ENCODE data around the gene PLCG1.
A peak's percentile ranks its signal among the peaks of the same experiment; 100 is the strongest.

The PLCG1 gene

DNA sequence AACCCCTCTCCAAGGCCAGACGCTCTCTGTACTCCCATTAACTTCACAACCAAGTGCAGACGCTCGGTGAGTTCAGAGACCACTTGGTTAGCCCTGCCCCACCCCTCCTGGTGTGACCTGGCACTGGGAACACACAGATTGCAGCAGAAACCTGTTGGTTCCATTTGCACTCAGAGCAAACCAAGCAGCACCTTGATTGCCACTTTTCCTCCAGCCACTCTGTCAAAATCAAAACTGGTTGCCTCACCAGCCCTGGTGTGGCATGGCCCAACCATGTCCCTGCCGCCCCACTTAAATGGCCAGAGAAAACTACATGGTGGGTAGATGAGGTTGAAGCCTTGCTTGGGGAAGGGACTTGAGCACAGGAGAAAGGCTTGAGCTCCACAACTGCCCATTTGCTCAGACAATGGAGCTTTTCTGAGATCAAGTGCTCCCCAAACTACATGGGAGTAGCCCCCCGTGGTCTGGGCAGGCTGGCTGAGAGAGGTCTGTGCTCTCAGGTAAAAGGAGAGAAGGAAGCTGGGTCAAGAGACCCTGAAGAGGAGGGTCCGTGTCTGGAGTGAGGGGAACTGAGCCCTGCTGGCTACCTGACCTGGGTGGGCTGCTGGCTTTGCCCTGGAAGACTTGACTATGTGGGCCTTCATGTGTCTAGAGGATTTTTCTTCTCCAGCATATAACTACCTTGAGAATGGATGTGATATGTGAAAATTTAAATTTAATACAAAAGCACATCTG, 43.4 kb downstream of the PLCG1 start:
- DNase-seq (ENCODE audit: low spot score): no peak

GRCh38 chr20:41181567-41181966, 44.2 kb downstream of the PLCG1 start:
- DNase-seq (ENCODE audit: low spot score): no peak

- DNase-seq (ENCODE audit: low spot score): no peak
Observed at GRCh38 chr20:41182296-41183212, 45.2 kb downstream of the PLCG1 start.

DNA sequence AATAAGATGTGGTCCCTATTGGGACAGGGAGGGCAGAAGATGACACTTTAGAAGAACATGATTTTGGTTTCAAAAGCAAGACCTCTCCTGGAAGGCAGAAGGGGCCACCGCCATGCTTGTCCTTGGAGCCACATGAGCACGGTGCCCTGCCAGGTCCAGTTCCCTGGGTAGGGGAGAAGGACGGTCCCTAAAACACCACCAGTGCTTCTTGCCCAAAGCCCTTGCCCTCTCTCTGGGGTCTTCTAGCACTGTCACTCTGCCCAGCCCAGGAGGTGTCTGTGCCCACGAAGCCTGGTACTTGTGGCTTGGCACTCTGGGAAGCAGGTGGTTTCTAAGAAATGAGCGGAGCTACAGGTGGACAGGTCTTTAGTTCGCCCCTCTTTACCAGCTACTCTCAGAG, 46.0 kb downstream of the PLCG1 start:
- no peak for DNase-seq (ENCODE audit: low spot score)

DNA sequence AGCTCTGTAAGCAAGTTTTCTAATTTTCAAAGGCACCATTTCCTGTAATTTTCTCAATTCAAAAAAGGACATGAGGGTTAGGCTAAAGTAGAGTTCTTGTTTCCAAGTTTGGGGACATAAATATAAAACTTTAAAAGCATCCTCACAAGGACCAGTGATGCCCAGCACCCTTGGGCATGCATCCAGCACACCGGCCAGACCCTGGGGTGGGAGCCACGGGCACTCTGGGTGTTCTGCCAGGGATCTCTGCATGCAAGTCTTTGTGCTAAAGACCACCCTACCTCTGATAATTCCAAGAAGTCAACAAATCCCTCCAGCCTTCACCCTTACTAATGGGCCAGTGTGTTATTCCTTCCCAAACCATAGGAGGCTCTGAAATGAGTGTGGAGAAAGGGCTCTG, 46.5 kb downstream of the PLCG1 start:
- DNase-seq (ENCODE audit: low spot score): no peak

DNA sequence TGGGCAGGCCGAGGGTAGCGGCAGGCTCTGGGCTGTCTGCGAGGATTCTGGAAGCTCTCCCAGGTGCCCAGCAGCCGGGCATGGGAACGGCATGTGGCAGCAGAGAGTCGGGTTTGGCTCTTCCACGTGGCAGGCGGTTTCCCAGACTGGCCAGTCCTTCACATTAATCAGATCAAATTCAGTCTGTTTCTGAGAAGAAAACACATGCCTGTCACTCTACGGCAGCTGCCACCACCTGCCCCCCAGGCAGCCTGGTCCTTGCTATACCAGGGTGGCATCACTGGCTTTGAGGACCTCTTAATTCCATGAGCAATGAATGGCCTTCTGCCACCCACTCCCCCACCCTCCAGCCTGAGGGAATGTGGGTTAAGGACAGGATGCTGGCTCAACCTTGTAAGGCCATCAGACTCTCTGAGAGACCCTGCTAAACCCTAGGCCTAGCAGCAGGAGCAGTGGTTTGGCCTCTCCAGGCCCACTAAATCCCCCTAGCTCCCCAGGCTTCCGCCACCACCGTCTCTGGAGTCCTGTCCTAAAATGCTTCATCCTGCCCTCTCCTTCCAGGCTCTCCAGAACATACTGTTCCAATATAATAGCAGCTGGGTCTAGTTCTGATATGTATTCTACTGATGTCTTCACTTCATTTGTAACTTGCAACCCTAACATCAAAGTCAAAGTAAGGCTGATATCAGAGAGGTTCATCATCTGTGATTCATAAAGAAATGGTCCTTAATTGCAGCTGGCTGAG, 47.8 kb downstream of the PLCG1 start:
- DNase-seq (ENCODE audit: low spot score): no peak

GRCh38 chr20:41187668-41188067, 50.3 kb downstream of the PLCG1 start:
- DNase-seq (ENCODE audit: low spot score): no peak

- no peak for DNase-seq (ENCODE audit: low spot score)
Observed at GRCh38 chr20:41191562-41192500, 54.5 kb downstream of the PLCG1 start.

DNA sequence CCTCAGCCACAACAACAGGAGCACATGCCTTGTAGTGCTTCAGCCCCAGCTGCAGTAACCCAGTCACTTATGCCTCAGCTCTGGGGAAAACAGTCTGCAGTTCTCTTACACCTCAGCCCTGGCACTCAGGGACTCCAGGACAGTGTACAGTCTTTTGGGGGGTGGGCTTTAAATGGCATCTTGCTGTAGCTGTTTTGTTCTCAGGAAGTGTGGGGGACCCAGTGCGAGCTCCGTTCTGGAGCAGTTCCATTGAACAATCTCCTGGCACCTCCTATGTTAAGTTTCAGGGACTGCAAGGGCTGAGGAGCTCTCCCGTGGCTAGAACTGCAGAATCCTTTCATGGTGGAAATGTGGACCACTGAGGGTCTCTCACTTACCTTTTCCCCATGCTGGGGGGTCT, 55.2 kb downstream of the PLCG1 start:
- no peak for DNase-seq (ENCODE audit: low spot score)

DNA sequence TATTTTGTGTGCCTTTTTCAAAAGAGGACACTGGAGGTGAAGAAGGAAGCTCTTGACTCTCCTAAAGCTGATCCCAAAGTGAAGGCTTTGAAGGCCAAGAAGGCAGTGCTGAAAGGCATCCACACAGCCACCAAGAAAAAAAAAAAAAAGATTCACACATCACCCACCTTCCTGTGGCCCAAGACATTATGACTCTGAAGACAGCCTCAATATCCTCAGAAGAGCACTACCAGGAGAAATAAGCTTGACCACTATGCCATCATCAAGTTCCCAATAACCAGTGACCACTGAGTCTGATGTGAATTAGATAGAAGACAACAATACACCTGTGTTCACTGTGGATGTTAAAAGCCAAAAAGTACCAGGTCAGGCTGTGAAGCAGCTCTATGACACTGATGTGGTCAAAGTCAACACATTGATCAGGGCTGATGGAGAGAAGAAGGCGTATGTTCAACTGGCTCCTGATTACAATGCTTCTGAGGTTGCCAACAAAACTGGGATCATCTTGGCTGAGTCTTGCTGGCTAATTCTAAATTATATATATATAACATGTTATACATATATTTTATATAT, 59.4 kb downstream of the PLCG1 start:
- DNase-seq (ENCODE audit: low spot score): no peak

GRCh38 chr20:41198443-41198842, 61.1 kb downstream of the PLCG1 start:
- DNase-seq (ENCODE audit: low spot score): no peak

- DNase-seq (ENCODE audit: low spot score): no peak
Observed at GRCh38 chr20:41200446-41201202, 63.3 kb downstream of the PLCG1 start.

- no peak for DNase-seq (ENCODE audit: low spot score)
Observed at GRCh38 chr20:41201760-41202159, 64.4 kb downstream of the PLCG1 start.

- no peak for DNase-seq (ENCODE audit: low spot score)
Observed at GRCh38 chr20:41202426-41202825, 65.1 kb downstream of the PLCG1 start.

DNA sequence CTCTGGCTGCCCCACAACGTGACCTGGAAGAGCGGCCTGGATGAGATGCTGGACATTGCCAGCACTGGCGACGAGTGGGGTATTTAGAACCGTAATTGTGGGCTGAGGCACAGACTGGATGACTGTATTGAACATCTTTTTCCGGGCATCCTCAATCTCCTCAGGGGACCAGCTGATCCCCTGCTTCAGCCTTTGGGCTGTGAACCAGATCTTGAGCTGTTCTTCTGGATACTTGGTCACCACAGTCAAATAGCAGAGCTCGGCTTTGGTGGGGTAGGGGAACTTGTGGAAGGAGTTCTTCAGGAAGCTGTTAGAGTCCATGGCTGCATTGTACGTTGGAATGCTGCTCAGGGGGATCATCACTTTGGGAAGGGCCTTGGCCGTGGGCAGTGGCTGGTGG, 66.3 kb downstream of the PLCG1 start:
- DNase-seq (ENCODE audit: low spot score): no peak

DNA sequence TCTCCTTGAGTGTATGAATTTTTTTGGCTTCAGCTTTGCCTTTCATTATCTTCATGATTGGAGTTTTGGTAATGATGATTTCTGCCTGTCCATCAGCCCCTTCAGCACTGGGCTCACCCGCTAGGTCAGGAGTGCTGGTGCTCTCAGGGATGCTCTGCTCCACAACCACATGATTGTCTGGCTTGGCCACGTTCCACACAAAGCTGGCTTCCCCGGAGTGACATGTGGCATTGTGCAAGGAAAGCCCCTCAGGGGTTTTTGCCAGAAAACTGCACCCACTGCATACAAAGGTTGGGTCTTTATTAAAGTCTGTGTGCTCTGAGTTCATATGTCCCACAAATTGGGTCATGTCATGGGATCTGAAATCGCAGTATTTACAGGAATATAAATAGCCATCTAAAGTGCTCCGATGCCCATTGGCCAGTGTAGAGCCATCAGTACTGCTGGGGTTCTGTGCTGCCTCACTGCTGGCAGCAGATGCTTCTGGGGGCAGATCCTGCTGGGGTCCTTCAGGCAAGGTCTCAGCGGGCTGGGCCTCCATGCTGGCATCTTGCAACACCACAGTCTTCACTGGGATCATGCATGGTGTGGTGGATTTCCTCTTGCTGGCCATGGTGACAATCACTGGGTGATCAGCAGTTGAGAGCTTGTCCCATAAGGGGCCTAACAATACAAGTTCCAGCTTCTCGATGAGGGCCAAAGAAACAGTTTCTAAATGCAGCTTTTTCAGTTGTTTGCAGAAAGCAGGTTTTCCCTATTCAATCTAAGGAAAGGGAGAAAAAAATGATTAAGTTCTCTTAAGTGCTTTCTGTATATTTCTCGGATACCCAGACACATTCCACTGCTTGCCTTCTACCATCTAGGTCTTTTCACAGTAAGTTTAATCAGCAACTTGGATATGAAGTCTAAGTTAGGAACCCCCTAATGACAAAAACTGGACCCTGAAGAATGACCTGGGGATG, 67.2 kb downstream of the PLCG1 start:
- DNase-seq (ENCODE audit: low spot score): no peak

DNA sequence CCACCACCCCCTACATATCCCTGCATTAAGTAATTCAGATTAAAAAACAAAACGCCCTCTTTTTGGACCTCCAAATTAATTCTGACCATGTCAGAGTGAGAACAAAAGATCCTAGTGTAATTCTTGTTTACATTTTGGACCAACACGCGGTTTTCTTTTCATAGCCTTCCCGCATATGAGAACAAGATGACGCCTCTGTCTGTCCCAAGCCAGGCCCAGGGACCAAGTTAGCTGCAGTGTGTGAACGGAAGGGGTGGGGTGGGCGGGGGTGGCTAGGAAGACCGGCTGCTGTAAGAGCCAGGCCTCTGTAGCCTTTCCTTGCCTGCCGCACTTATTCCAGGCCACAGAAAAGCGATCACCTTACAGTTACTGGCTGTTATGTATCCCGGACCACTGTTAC, 68.0 kb downstream of the PLCG1 start:
- DNase-seq (ENCODE audit: low spot score): no peak

GRCh38 chr20:41213150-41213820, 75.9 kb downstream of the PLCG1 start:
- DNase-seq (ENCODE audit: low spot score): peak; percentile 48

- DNase-seq (ENCODE audit: low spot score): no peak
Observed at GRCh38 chr20:41214202-41214601, 76.9 kb downstream of the PLCG1 start.

Measured in AG08395 (cell line).